ENCODE data around the gene GMPR2.

GMPR2 gene

DNA sequence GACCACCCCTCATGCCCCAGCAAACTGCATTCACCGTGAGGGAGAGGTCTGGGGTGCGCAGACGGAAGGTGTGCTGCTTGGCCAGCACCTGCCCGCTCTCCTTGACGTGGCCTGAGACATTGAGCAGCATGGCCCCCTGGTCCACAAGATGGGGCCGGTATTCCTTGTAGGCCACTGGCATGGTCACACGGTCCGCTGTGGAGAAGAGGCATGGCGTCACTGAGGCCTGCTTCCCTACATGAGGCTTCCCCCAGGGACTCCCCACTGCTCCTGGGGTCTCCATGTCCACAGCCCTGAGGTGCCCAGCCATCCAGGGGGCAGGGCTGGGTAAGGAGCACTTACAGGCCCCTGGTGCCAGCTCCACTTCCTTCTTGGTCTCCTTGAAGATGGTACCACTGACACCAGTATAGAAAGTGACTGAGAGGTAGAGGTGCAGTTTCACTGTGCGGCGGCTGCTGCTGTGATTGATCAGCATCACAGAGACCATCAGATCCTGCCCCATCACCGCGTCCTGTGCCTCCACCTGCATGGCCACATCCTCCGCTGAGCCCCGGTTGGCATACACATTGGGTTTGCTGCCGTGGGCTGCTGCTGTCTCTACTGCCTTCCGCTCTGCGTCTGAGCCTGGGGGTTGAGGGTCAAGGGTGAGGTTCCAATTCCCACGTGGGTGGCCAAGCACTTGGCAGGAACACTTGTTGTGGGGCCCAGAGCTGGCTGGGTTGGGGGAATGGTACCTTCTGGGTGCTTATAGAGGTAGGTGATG is 22.1 kb downstream of the GMPR2 start:
- no peak for DNase-seq

- no peak for DNase-seq
Measured at GRCh38 chr14:24255438-24255837, 22.7 kb downstream of the GMPR2 start.

DNA sequence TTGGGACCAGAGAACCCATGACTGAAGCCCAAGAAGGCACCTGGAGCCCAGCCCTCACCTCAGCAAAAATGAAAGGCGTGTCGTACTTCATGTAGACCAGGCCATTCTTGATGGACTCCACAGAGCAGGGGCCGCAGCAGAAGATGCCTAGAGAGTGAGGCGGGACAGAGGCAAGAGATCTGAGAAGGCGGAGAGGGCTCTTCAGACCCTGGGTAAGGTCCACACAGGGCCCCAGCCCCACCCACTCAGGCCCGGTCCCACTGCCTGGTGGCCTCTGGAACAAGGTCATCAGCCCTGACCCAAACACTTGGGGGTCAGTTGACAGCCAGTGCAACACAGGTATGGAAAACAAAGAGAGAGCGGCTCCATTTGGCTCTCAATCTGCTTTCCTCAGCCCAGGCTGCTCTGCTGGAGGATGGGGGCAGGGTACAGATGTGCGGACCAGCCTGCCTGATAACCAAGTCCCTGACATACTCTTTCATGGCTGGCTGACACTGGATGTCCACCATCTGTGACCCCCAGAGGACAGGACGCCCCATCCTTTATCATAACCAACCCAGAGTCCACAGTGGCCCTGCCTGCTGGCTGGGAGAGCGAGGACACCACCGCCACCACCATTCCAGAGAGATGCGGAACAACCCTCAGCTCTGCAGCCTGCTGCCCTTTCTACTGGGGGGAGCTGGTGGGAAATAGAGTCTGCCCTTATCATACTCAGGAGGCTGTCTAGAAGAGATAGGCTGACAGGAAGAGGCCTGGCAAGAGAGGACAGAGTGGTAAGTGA is 23.4 kb downstream of the GMPR2 start:
- no peak for DNase-seq

- DNase-seq = no peak
Measured at GRCh38 chr14:24256960-24257359, 24.2 kb downstream of the GMPR2 start.

GRCh38 chr14:24258119-24258518 is 25.4 kb downstream of the GMPR2 start:
- DNase-seq = no peak

DNA sequence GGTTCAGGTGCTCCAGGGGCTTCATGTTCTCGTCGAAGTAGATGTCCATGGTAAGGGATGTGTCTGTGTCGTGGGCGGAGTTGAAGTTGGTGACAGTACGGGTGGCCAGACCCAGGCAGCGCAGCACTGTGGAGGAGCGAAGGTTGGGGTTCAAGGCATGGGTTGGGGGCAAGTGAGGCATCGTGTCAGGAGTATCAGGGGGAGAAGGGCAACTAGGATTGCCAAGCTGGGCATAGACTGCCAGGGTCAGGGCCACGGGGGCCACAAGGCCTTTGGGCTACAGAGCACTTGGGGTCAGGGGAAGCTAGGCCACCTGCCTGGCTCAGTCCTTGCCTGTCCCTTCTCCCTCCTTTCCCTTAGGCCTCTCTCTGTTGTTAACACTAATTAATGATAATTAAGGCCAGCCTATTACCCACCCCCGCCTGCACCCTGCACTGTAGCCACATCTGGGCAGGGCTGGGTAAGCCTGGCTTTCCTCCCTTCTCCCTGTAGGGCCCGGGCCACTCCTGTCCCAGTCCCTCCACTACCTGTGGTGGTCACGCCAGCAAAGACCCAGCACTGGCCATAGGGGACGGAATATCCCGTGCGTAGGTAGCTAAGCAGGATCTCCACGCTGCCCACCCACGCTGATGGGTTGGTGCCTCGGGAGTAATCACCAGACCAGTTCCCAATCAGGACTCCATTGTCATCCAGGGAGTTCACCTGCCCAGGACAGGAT is 26.0 kb downstream of the GMPR2 start:
- no peak for DNase-seq

DNA sequence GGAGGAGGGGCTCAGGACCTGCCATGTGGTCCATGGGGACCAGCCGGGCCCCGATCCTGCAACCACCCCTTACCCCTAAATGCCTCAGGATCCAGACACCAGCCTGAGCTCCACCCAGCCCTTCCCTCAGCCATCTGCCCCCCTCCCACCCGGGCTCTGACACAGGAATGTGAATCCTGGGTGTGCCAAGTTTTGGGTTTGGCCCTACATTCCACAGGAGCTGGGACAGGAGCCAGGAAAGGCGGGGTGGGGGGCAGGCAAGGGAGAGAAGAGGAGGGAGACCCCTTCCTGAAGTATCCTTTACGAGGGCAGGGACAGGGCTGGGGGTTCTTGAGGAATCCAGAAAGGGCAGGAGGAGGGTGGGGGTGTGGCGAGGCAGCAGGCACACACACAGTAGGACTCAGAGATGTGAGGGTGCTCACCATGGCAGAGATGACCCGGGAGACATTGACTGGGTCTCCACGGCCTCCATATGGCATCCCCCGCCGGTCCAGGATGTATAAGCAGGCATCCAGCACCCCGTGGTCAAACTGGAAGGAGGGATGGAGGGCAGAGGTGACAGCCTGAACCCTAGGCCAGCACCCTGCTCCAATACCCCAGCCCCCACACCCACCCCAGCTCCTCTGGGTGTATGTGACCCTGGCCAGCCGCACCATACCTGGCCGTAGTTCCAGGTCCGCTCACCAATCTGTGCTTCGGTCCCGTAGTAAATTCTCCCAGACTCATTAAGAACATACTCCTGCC is 26.7 kb downstream of the GMPR2 start:
- DNase-seq = no peak

GRCh38 chr14:24260026-24260779 is 27.5 kb downstream of the GMPR2 start:
- DNase-seq = no peak

GRCh38 chr14:24260780-24261157 is 28.0 kb downstream of the GMPR2 start:
- DNase-seq = no peak

DNA sequence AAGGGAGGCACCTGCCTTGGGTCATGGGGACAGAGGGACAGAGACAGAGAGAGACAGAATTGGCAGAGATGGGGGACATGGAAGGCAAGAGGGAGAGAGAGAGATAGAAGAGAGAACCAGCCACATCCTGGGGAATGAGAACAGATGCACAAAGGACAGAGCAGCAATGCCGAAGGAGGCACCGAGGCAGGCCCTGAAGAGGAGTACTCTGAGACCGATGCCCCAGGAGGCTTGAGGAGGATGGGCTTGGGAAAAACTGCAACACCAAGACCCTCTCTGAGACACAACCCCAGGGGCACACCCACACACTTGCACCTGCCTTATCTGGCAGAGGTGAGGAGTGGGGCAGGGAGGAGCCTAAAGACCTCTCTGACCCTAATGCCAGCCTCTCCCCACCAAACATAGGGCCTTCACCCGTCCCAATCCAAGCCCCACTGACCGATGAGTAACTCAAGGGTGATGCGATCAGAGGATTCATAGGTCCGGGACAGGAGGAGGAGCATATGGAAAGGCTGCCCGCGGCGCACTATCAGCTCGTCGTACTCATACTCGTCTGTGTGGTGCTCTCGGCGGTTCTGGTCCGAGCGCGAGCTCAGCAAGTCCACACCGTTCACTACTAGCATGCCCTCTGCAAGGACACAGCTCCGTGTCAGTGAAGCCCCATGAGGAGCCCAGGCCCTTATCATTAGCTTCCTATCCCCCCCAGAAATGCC is 28.7 kb downstream of the GMPR2 start:
- DNase-seq = no peak

GRCh38 chr14:24261969-24262327 is 29.2 kb downstream of the GMPR2 start:
- no peak for DNase-seq

- DNase-seq = no peak
Measured at GRCh38 chr14:24262821-24263733, 30.3 kb downstream of the GMPR2 start, which contains the start of gene TGM1. Gene TGM1, minus strand, starts transcription at chr14:24263177. Its CDS starts 825 bp downstream, at chr14:24262352.

GRCh38 chr14:24263848-24264247 is 31.1 kb downstream of the GMPR2 start:
- no peak for DNase-seq

GRCh38 chr14:24264298-24264697 is 31.6 kb downstream of the GMPR2 start:
- DNase-seq = no peak

- no peak for DNase-seq
Measured at GRCh38 chr14:24266344-24267244, 33.9 kb downstream of the GMPR2 start.

DNA sequence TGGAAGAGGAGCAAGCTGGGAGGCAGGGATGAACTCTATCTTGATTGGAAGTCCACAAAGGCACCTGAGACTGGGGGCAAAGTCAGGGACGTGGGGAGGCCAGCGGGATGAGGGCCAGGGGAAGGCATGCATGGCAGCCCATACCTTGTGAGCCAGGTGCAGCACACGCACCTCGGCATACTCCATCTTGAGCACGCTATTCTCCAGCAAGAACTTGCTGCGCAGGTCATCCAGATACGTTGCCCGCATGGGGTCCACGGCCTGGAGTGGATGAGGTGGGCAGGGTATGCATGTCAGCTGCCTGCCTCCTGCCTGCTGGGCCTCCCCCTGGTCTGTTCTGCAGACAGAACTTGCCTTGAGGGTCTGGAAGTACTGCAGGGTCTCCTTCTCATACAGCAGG is 34.8 kb downstream of the GMPR2 start:
- no peak for DNase-seq

- DNase-seq = no peak
Measured at GRCh38 chr14:24268225-24268624, 35.5 kb downstream of the GMPR2 start.

DNA sequence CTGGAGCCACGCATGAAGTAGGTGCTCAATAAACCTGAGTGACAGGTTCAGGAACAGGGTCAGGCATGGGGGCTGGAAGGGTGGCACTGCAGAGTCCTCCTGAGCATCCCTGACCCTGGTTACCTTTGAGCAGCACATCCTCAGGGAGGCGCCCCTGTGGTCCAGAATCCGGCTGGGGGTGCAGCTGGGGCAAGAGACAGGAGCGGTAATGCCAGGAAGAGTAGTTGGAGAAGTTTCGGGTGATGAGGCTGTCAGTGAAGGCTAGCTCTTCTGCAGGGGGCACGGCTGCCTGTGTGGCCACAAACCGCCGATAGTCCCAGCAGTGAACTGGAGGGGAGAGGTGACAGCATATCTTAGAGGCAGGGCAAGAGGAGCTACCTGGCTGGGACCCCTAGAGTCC is 36.6 kb downstream of the GMPR2 start:
- DNase-seq = no peak

DNA sequence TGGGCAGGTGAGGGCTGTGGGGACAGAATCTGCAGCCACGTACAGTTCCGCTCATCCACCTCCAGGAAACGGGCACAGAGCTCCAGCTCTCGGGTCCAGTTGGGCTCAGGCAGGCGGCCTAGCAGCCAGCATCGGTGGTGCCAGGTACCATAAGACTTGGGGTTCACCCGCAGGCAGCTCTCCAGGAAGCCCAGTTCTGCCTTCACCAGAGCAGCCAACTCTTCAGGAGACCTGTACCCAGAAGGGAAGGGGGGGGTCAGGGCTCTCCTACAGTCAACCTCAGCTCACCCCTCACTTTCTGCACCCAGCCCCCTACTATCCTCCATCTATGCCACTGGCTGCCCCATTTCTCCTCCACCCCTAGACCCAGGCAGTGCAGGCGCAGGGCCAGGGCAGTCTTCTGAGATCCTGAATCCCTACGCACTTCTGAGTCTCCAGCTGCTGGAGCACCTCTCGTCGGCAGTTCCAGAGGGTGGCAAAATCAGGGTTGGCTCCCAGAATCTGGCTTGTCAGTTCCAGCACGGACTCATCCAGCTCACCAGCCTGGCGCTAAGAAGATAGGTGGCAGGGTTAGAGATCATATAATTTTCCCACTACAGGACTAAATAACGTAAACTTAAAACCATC is 37.3 kb downstream of the GMPR2 start:
- no peak for DNase-seq
